Liver (tissue), 3 donors: ENCODE results near the gene EFEMP2.

Source experiments
- SP1 ChIP-seq: IDR thresholded peaks from 2 replicates; pipeline ENCODE4 v1.6.1; 2018; ENCODE audit warnings: antibody characterized with exemption, mild to moderate bottlenecking
- TF ChIP-seq, protein P1 (sequence below): fragments of 150-350 bp; IDR thresholded peaks from 2 replicates; pipeline ENCODE4 v1.5.1; 2017; ENCODE audit warnings: improper control_type of control experiment, low read depth, low read length; ENCODE audit not compliant: missing input control
- donor health status: healthy.
- donor health status: healthy.

DNA sequence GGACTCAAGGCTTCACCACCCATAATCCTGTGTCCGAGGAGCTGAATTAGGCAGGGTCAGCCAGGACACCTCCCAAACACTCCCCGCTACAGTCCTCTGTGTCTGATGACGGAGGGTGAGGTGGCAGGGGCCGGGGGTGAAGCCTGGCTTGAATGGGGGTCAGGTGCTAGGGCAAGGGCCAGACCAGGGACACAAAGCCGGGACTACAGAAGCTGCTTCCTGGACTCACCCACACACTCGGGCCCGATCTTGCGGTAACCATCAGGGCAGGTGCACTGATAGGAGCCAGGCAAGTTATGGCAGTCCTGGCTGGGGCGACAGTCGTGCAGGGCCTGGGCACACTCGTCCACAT, 2.3 kb downstream of the EFEMP2 start:
- TF ChIP-seq, protein P1, sequence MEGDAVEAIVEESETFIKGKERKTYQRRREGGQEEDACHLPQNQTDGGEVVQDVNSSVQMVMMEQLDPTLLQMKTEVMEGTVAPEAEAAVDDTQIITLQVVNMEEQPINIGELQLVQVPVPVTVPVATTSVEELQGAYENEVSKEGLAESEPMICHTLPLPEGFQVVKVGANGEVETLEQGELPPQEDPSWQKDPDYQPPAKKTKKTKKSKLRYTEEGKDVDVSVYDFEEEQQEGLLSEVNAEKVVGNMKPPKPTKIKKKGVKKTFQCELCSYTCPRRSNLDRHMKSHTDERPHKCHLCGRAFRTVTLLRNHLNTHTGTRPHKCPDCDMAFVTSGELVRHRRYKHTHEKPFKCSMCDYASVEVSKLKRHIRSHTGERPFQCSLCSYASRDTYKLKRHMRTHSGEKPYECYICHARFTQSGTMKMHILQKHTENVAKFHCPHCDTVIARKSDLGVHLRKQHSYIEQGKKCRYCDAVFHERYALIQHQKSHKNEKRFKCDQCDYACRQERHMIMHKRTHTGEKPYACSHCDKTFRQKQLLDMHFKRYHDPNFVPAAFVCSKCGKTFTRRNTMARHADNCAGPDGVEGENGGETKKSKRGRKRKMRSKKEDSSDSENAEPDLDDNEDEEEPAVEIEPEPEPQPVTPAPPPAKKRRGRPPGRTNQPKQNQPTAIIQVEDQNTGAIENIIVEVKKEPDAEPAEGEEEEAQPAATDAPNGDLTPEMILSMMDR: no peak
- TF ChIP-seq SP1: no peak
